SIG-M5 (cell line): Measurements from ENCODE around the gene SMYD5.

Experiments
- DNase-seq: peaks from one replicate; lab custom pipeline; 2025; lab: John Stamatoyannopoulos, UW

The SMYD5 gene

GRCh38 chr2:73238976-73239375 lies 24.9 kb downstream of the SMYD5 start:
- DNase-seq: no peak

- DNase-seq: no peak
Measured at GRCh38 chr2:73239776-73240175, 25.7 kb downstream of the SMYD5 start.

- no peak for DNase-seq
Measured at GRCh38 chr2:73243884-73244570, 30.0 kb downstream of the SMYD5 start.

- no peak for DNase-seq
Measured at GRCh38 chr2:73244580-73244979, 30.5 kb downstream of the SMYD5 start.

GRCh38 chr2:73246850-73247249 lies 32.8 kb downstream of the SMYD5 start:
- no peak for DNase-seq

GRCh38 chr2:73249636-73250035 lies 35.6 kb downstream of the SMYD5 start:
- DNase-seq: no peak

- no peak for DNase-seq
Measured at GRCh38 chr2:73250872-73251846, 37.1 kb downstream of the SMYD5 start.

GRCh38 chr2:73252238-73253027 lies 38.4 kb downstream of the SMYD5 start:
- no peak for DNase-seq

- DNase-seq: no peak
Measured at GRCh38 chr2:73253400-73253799, 39.4 kb downstream of the SMYD5 start.

GRCh38 chr2:73253901-73254300 lies 39.9 kb downstream of the SMYD5 start:
- DNase-seq: no peak

- no peak for DNase-seq
Measured at GRCh38 chr2:73254343-73255006, 40.4 kb downstream of the SMYD5 start.

GRCh38 chr2:73255007-73255644 lies 41.1 kb downstream of the SMYD5 start:
- DNase-seq: no peak

- DNase-seq: no peak
Measured at GRCh38 chr2:73255907-73256617, 42.0 kb downstream of the SMYD5 start.

- no peak for DNase-seq
Measured at GRCh38 chr2:73256618-73256922, 42.5 kb downstream of the SMYD5 start.

GRCh38 chr2:73257021-73257420 lies 43.0 kb downstream of the SMYD5 start:
- no peak for DNase-seq

GRCh38 chr2:73257425-73258125 lies 43.5 kb downstream of the SMYD5 start:
- no peak for DNase-seq

- no peak for DNase-seq
Measured at GRCh38 chr2:73258186-73258912, 44.3 kb downstream of the SMYD5 start.

GRCh38 chr2:73258913-73259215 lies 44.8 kb downstream of the SMYD5 start:
- no peak for DNase-seq

- no peak for DNase-seq
Measured at GRCh38 chr2:73259276-73259675, 45.2 kb downstream of the SMYD5 start.
